Smooth muscle cell (in vitro differentiated cells): ENCODE results near the gene POLD3. TPM values are rescaled to one million over a fixed set of nuclear protein-coding genes. Genes with fewer than 3 reads are reported as not detected.
A peak's percentile ranks its signal among the peaks of the same experiment; 100 is the strongest.

Experiments used
- DNase-seq: peaks from one replicate; lab custom pipeline; 2025; ENCODE audit not compliant: unreplicated experiment; lab: John Stamatoyannopoulos, UW
- H2AFZ ChIP-seq: fragments of 200-600 bp; sonication (generic); 2 replicates; pipeline ENCODE4 v1.6.0; 2016; ENCODE audit warnings: antibody characterized with exemption, low read depth, mild to moderate bottlenecking
- H3F3A ChIP-seq: fragments of 200-600 bp; sonication (generic); 2 replicates; pipeline ENCODE4 v1.6.0; 2017; ENCODE audit warnings: antibody characterized with exemption, low read depth
- H3K27ac ChIP-seq: fragments of 200-600 bp; sonication (generic); 2 replicates; pipeline ENCODE4 v1.5.1; 2016; ENCODE audit warnings: low read depth, mild to moderate bottlenecking
- H3K27me3 ChIP-seq: fragments of 200-600 bp; sonication (generic); 2 replicates; pipeline ENCODE4 v1.6.1; 2016; ENCODE audit warnings: low read depth, mild to moderate bottlenecking
- H3K36me3 ChIP-seq: fragments of 200-600 bp; sonication (generic); 2 replicates; pipeline ENCODE4 v1.5.1; 2016; ENCODE audit warnings: low read depth
- H3K4me1 ChIP-seq: fragments of 200-600 bp; sonication (generic); 2 replicates; pipeline ENCODE4 v1.5.1; 2016; ENCODE audit warnings: low read depth
- H3K4me2 ChIP-seq: fragments of 200-600 bp; sonication (generic); 2 replicates; pipeline ENCODE4 v1.6.0; 2016; ENCODE audit warnings: mild to moderate bottlenecking
- H3K4me3 ChIP-seq: fragments of 200-600 bp; sonication (generic); 2 replicates; pipeline ENCODE4 v1.5.1; 2016; ENCODE audit warnings: mild to moderate bottlenecking
- H3K79me2 ChIP-seq: fragments of 200-600 bp; sonication (generic); 2 replicates; pipeline ENCODE4 v1.6.0; 2016; ENCODE audit warnings: low read depth, mild to moderate bottlenecking
- H3K9ac ChIP-seq: fragments of 200-600 bp; sonication (generic); 2 replicates; pipeline ENCODE4 v1.6.0; 2016; ENCODE audit warnings: low read depth
- H3K9me3 ChIP-seq: fragments of 200-600 bp; sonication (generic); replicated peaks from 2 replicates; pipeline ENCODE4 v1.5.1; 2016; ENCODE audit warnings: low read depth
- H4K20me1 ChIP-seq: fragments of 200-600 bp; sonication (generic); 2 replicates; pipeline ENCODE4 v1.6.0; 2016; ENCODE audit warnings: low read depth
- WGBS: methylation state at CpG from one replicate; pipeline ENCODE4 v1.1.7; 2016; ENCODE audit warnings: low lambda C conversion rate; 5-methylcytosine and 5-hydroxymethylcytosine counted together
- polyA plus RNA-seq: library from polyadenylated mRNA; unstranded; fragments of >200 nt; fragmentation: Nextera tagmentation; extraction: Ambion mirVana; gene quantifications from 2 replicates; pipeline ENCODE4 v1.2.1, GENCODE V29; 2016
- total RNA-seq: library from RNA; depleted of rRNA; stranded (reverse); fragments of >200 nt; gene quantifications from 2 replicates; pipeline ENCODE4 v1.2.3, GENCODE V29; 2014
- TF ChIP-seq, protein P1 (sequence below): fragments of 200-600 bp; sonication (generic); IDR thresholded peaks from 2 replicates; pipeline ENCODE4 v1.5.1; 2017; ENCODE audit warnings: borderline replicate concordance, mild to moderate bottlenecking, antibody characterized with exemption; ENCODE audit not compliant: insufficient read depth, poor library complexity, severe bottlenecking

POLD3 gene
- total and polyA plus RNA-seq, 2 experiments from 2014 or later: 21.0 to 33.9 TPM

DNA sequence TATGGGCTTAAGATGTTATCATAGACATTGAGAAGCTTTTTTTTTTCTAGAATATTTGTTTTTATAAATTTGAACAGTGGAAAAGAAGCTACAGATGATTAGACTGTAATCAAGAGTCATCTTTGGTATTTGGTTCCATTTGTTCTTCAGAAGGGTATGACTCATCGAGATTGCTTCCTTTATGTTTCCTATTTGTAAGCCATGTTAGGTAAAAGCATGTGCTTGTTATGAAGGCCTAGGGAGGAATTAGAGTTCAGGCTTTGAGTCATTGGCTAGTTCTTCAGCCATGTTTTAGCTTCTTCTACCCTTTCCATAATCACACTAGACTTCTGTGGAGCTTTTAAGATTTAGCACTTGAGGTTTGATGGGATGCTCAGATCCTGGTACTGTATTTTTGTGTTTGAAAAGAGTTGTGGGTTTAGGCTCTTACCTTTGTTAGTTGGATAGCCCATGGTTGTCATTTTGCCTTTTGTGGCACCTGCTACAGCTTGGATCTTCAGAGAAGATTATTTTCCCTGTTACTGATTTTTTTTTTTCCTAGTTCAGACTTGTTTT, 44.3 kb downstream of the POLD3 start:
- H3K79me2 ChIP-seq: no peaks in the 10 kb centered on the region
- H2AFZ ChIP-seq: no peak overlapping the region
- no peak overlapping the region for H3K9ac ChIP-seq
- peaks cover 39% of the 10 kb centered on the region for H3K4me1 ChIP-seq
- H3K27me3 ChIP-seq: no peaks in the 10 kb centered on the region
- peak overlapping the region; percentile 3 for H3K27ac ChIP-seq
- peaks cover 22% of the 10 kb centered on the region for H3F3A ChIP-seq
- H3K9me3 ChIP-seq: no peaks in the 10 kb centered on the region
- 74% methylated on average over 1 of the region's 1 CpG for WGBS
- no peak overlapping the region for H3K4me3 ChIP-seq
- no peak overlapping the region for H3K4me2 ChIP-seq
- DNase-seq: no peak
- H3K36me3 ChIP-seq: no peaks in the 10 kb centered on the region
- H4K20me1 ChIP-seq: no peaks in the 10 kb centered on the region
- TF ChIP-seq, protein P1, sequence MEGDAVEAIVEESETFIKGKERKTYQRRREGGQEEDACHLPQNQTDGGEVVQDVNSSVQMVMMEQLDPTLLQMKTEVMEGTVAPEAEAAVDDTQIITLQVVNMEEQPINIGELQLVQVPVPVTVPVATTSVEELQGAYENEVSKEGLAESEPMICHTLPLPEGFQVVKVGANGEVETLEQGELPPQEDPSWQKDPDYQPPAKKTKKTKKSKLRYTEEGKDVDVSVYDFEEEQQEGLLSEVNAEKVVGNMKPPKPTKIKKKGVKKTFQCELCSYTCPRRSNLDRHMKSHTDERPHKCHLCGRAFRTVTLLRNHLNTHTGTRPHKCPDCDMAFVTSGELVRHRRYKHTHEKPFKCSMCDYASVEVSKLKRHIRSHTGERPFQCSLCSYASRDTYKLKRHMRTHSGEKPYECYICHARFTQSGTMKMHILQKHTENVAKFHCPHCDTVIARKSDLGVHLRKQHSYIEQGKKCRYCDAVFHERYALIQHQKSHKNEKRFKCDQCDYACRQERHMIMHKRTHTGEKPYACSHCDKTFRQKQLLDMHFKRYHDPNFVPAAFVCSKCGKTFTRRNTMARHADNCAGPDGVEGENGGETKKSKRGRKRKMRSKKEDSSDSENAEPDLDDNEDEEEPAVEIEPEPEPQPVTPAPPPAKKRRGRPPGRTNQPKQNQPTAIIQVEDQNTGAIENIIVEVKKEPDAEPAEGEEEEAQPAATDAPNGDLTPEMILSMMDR: no peak

DNA sequence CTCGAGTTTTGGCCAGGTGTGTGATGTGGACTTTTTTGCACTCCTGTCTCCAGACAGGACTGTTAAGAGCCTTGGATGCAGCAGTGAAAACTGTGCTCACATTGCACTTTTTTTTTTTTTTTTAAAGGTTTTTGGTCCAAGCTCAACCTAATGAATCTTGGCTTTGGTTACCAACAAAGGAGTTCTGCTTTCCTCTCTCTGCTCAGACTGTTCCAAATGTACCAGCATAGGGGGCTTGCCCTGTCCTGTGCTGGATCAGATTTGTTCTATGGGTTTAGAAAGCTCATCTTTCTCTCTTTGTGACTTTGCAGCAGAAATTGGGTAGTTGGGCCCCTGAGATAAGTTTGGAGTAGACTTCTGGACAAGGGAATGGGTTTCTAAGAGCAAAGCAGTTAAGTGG, 45.3 kb downstream of the POLD3 start:
- Histone ChIP-seq H3F3A (peaks cover 28% of the 10 kb centered on the region), H3K27me3 (no peaks in the 10 kb centered on the region), H3K9ac (no peak overlapping the region), H3K9me3 (no peaks in the 10 kb centered on the region), H3K36me3 (no peaks in the 10 kb centered on the region), H3K27ac (peak overlapping the region; percentile 84), H3K79me2 (no peaks in the 10 kb centered on the region), H3K4me3 (no peak overlapping the region), H3K4me1 (peaks cover 39% of the 10 kb centered on the region), H2AFZ (no peak overlapping the region), H3K4me2 (no peak overlapping the region), H4K20me1 (no peaks in the 10 kb centered on the region)
- TF ChIP-seq, protein P1: no peak
- WGBS: 93% methylated on average over 1 of the region's 1 CpG
- no peak for DNase-seq

DNA sequence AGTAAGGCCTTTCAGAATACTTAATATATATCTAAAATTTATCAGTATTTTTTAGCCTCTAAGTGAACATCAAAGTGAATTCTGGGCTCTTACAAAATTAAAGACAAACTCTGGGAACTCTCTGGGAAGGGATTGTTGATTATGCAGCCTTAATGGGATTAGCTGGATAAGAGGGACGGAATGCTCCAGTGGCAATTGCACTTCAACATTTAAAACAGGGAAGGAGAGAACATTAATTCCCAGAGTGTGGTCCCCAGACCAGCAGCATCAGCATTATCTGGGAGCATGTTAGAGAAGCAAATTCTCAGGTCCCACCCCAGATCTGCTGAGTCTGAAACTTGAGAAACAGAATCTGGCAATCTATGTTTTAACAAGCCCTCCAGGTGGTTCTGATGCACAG, 46.5 kb downstream of the POLD3 start:
- H3K27ac ChIP-seq: peak overlapping the region; percentile 84
- no peaks in the 10 kb centered on the region for H3K9me3 ChIP-seq
- H3K4me1 ChIP-seq: peaks cover 39% of the 10 kb centered on the region
- H3K4me3 ChIP-seq: no peak overlapping the region
- no peaks in the 10 kb centered on the region for H3K27me3 ChIP-seq
- no peak overlapping the region for H2AFZ ChIP-seq
- H3F3A ChIP-seq: peaks cover 31% of the 10 kb centered on the region
- H3K79me2 ChIP-seq: no peaks in the 10 kb centered on the region
- peak overlapping the region; percentile 67 for H3K4me2 ChIP-seq
- TF ChIP-seq, protein P1: no peak
- no peaks in the 10 kb centered on the region for H3K36me3 ChIP-seq
- DNase-seq: no peak
- H4K20me1 ChIP-seq: no peaks in the 10 kb centered on the region
- H3K9ac ChIP-seq: no peak overlapping the region
- WGBS: 0% methylated on average over 1 of the region's 1 CpG

DNA sequence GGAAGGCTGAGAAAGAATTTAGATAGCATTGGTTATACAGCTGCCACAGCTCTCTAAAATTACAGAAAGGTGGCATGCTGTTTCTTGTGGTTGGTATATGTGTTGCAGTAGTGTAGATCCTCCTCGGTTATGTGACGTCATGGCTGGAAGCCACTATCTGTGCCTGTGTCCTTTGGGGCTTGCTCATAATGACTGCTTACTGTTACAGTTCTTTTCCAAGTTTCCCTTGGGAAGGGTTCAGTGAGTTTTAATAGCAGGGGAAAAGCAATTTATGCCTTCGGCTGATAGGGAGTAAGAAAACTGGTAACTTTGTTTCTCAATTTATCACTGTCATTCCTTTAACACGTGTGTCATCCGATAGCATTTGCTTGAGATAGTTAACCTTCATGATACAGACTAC, 47.2 kb downstream of the POLD3 start:
- H3K9ac ChIP-seq: no peak overlapping the region
- TF ChIP-seq, protein P1: no peak
- peaks cover 30% of the 10 kb centered on the region for H3F3A ChIP-seq
- no peaks in the 10 kb centered on the region for H4K20me1 ChIP-seq
- H3K79me2 ChIP-seq: no peaks in the 10 kb centered on the region
- no peaks in the 10 kb centered on the region for H3K36me3 ChIP-seq
- WGBS: 31% methylated on average over 5 of the region's 5 CpGs
- H3K27ac ChIP-seq: peak overlapping the region; percentile 84
- H3K27me3 ChIP-seq: no peaks in the 10 kb centered on the region
- H3K4me1 ChIP-seq: peaks cover 39% of the 10 kb centered on the region
- no peak overlapping the region for H3K4me3 ChIP-seq
- H3K9me3 ChIP-seq: no peaks in the 10 kb centered on the region
- no peak for DNase-seq
- H2AFZ ChIP-seq: no peak overlapping the region
- peak overlapping the region; percentile 67 for H3K4me2 ChIP-seq
